ENCODE data around the gene FAM53B.

GRCh38 chr10:124656541-124656940 is 87.6 kb downstream of the FAM53B start:
- TF ChIP-seq EP300 (IDR thresholded peaks at IDR 0.05) (no peak), POLR2A (IDR thresholded peaks at IDR 0.05) (no peak), CTCF (IDR thresholded peaks at IDR 0.05) (no peak), POLR2AphosphoS5 (IDR thresholded peaks at IDR 0.05) (no peak)
